ENCODE results near the gene ENPEP. TPM values are rescaled to one million over a fixed set of nuclear protein-coding genes. Genes with fewer than 3 reads are reported as not detected.

ENPEP gene
- total RNA-seq, 1 donor from 2014 or later: 8.2 TPM

GRCh38 chr4:110499126-110499525 is 23.2 kb downstream of the ENPEP start:
- no peak for TF ChIP-seq CTCF (IDR thresholded peaks at IDR 0.05)
- intact Hi-C loops (cut with DNase I): no loop called here
- no peaks in the 10 kb centered on the region for H3K9me3 ChIP-seq
- ATAC-seq (no peak), DNase-seq (no peak)
- no peaks in the 10 kb centered on the region for H3K4me1 ChIP-seq
- H3K4me3 ChIP-seq: no peak overlapping the region
- H3K36me3 ChIP-seq: no peaks in the 10 kb centered on the region
- H3K27me3 ChIP-seq (ENCODE audit: low read depth): no peaks in the 10 kb centered on the region
- no peak overlapping the region for H3K27ac ChIP-seq

- no peak for TF ChIP-seq CTCF (IDR thresholded peaks at IDR 0.05)
- no peak for DNase-seq
- intact Hi-C loops (cut with DNase I): no loop called here
- ATAC-seq: no peak
- Histone ChIP-seq H3K4me1 (no peaks in the 10 kb centered on the region), H3K9me3 (no peaks in the 10 kb centered on the region), H3K27me3 (ENCODE audit: low read depth) (no peaks in the 10 kb centered on the region), H3K27ac (no peak overlapping the region), H3K36me3 (no peaks in the 10 kb centered on the region), H3K4me3 (no peak overlapping the region)
Measured at GRCh38 chr4:110501826-110502225, 25.9 kb downstream of the ENPEP start.

- ATAC-seq: peak in 1 of 2 donors; percentile 43
- TF ChIP-seq CTCF (IDR thresholded peaks at IDR 0.05): no peak
- Histone ChIP-seq H3K27me3 (ENCODE audit: low read depth) (no peaks in the 10 kb centered on the region), H3K9me3 (no peaks in the 10 kb centered on the region), H3K4me1 (no peaks in the 10 kb centered on the region), H3K4me3 (no peak overlapping the region), H3K27ac (no peak overlapping the region), H3K36me3 (no peaks in the 10 kb centered on the region)
- intact Hi-C loops (cut with DNase I): no loop called here
- DNase-seq: no peak
Measured at GRCh38 chr4:110503270-110504083, 27.5 kb downstream of the ENPEP start.

- no peaks in the 10 kb centered on the region for H3K9me3 ChIP-seq
- H3K27ac ChIP-seq: no peak overlapping the region
- intact Hi-C loops (cut with DNase I): no loop called here
- H3K27me3 ChIP-seq (ENCODE audit: low read depth): no peaks in the 10 kb centered on the region
- DNase-seq (no peak), ATAC-seq (no peak)
- no peaks in the 10 kb centered on the region for H3K36me3 ChIP-seq
- no peaks in the 10 kb centered on the region for H3K4me1 ChIP-seq
- no peak for TF ChIP-seq CTCF (IDR thresholded peaks at IDR 0.05)
- H3K4me3 ChIP-seq: no peak overlapping the region
Measured at GRCh38 chr4:110504084-110504435, 28.1 kb downstream of the ENPEP start.

DNA sequence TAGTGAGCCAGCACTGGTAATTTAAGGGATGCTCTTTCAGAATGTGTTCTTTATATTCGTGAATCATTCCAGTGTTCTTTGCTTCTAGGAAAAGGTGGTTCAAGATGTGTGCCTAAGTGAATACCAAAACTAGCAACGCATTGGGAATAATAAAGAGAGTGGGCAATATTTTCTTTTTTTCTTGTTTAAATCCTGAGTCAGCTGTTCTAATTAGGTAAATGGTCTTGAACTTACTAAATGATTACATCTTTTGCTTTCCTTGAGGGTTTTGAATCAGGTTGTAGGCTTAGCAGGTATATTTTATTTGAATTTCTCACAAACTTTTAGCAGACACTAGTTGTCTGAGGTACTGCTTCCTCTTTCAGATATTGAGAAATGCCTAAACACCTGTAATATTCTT is 29.5 kb downstream of the ENPEP start:
- no peaks in the 10 kb centered on the region for H3K36me3 ChIP-seq
- no peak for ATAC-seq

More for the DNA sequence above, 29.5 kb downstream of the ENPEP start:
- Histone ChIP-seq H3K27me3 (ENCODE audit: low read depth) (no peaks in the 10 kb centered on the region), H3K4me3 (no peak overlapping the region), H3K4me1 (no peaks in the 10 kb centered on the region), H3K9me3 (no peaks in the 10 kb centered on the region), H3K27ac (no peak overlapping the region)
- DNase-seq: no peak
- intact Hi-C loops (cut with DNase I): no loop called here
- no peak for TF ChIP-seq CTCF (IDR thresholded peaks at IDR 0.05)

Data from lower lobe of right lung (tissue), 2 donors.